Osteoblast (primary cell): ENCODE measurements around the gene CHRNA10. TPM values are rescaled to one million over a fixed set of nuclear protein-coding genes. Genes with fewer than 3 reads are reported as not detected.

Experiments used
- DNase-seq: peaks from one replicate; pipeline ENCODE4 v3.0.0; 2011; ENCODE audit warnings: low spot score, mixed read lengths; ENCODE audit not compliant: insufficient read length; ENCODE audit errors: missing footprints
- H2AFZ ChIP-seq: 2 replicates; pipeline ENCODE4 v1.6.0; 2011; ENCODE audit warnings: mild to moderate bottlenecking, low read length
- H3K27ac ChIP-seq: 2 replicates; pipeline ENCODE4 v1.5.1; 2011; ENCODE audit warnings: mild to moderate bottlenecking, low read depth, low read length, moderate library complexity
- H3K27me3 ChIP-seq: 2 replicates; pipeline ENCODE4 v1.6.0; 2012; ENCODE audit warnings: mild to moderate bottlenecking, control low read depth, inconsistent platforms, low read length, moderate library complexity; ENCODE audit not compliant: insufficient read depth
- H3K36me3 ChIP-seq: 2 replicates; pipeline ENCODE4 v1.5.1; 2011; ENCODE audit warnings: mild to moderate bottlenecking, low read length, control low read depth, moderate library complexity; ENCODE audit not compliant: insufficient read depth
- H3K4me1 ChIP-seq: 2 replicates; pipeline ENCODE4 v1.5.1; 2011; ENCODE audit warnings: mild to moderate bottlenecking, low read length, control low read depth, moderate library complexity; ENCODE audit not compliant: insufficient read depth
- H3K4me2 ChIP-seq: 2 replicates; pipeline ENCODE4 v1.6.0; 2011; ENCODE audit warnings: mild to moderate bottlenecking, low read length; ENCODE audit not compliant: insufficient read depth
- H3K4me3 ChIP-seq: fragments of 200-600 bp; sonication (generic); 3 replicates; pipeline ENCODE4 v1.5.1; 2012; ENCODE audit warnings: mild to moderate bottlenecking, low read length, inconsistent platforms; ENCODE audit not compliant: insufficient read depth
- H3K79me2 ChIP-seq: 2 replicates; pipeline ENCODE4 v1.6.0; 2012; ENCODE audit warnings: mild to moderate bottlenecking, low read length, control low read depth, inconsistent platforms; ENCODE audit not compliant: insufficient read depth
- H3K9me3 ChIP-seq: 2 replicates; pipeline ENCODE4 v1.5.1; 2011; ENCODE audit warnings: low read depth, low read length, control low read depth
- H4K20me1 ChIP-seq: 2 replicates; pipeline ENCODE4 v1.6.0; 2012; ENCODE audit warnings: mild to moderate bottlenecking, low read length, control low read depth; ENCODE audit not compliant: insufficient read depth
- total RNA-seq: library from RNA; depleted of rRNA; stranded (reverse); fragments of >200 nt; gene quantifications from 2 replicates; pipeline ENCODE4 v1.2.3, GENCODE V29; 2012
- TF ChIP-seq, protein P1 (sequence below): IDR thresholded peaks from 2 replicates; pipeline ENCODE4 v1.5.1; 2011; ENCODE audit warnings: mild to moderate bottlenecking, low read depth, low read length, moderate library complexity; ENCODE audit errors: extremely low read depth

Gene CHRNA10
- total RNA-seq, 1 donor, result 0.72 TPM

DNA sequence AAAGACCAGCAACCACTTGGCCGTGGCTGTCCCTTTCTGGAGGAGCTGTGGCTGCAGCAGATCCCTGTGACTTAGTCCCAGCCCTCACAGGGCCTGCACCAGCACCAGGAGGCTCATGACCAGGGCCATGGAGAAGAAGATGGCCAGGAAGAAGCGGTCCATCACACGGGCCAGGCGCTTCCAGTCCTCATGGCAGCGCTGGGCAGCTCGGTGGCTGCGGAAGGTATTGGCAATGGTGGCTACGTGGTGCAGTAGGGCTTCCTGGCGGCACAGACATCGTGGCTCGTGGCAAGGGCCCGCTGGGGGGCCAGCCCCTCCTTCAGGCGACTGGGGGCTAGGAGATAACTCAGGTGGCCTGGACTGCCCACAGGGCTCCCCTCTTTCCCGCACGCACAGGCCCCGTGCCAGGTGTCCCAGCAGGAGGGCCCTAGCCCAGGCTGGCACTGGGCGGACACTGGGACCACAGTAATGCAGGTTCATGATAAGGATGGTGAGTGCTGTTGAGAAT is 5.1 kb downstream of the CHRNA10 start:
- Histone ChIP-seq H3K36me3 (peaks cover 22% of the 10 kb centered on the region), H2AFZ (no peak overlapping the region), H3K9me3 (no peaks in the 10 kb centered on the region), H3K4me2 (no peak overlapping the region), H3K79me2 (no peaks in the 10 kb centered on the region), H3K27ac (no peak overlapping the region), H4K20me1 (no peaks in the 10 kb centered on the region), H3K4me1 (no peaks in the 10 kb centered on the region), H3K27me3 (no peaks in the 10 kb centered on the region), H3K4me3 (no peak overlapping the region)
- DNase-seq, result peak; percentile 63
- TF ChIP-seq, protein P1, sequence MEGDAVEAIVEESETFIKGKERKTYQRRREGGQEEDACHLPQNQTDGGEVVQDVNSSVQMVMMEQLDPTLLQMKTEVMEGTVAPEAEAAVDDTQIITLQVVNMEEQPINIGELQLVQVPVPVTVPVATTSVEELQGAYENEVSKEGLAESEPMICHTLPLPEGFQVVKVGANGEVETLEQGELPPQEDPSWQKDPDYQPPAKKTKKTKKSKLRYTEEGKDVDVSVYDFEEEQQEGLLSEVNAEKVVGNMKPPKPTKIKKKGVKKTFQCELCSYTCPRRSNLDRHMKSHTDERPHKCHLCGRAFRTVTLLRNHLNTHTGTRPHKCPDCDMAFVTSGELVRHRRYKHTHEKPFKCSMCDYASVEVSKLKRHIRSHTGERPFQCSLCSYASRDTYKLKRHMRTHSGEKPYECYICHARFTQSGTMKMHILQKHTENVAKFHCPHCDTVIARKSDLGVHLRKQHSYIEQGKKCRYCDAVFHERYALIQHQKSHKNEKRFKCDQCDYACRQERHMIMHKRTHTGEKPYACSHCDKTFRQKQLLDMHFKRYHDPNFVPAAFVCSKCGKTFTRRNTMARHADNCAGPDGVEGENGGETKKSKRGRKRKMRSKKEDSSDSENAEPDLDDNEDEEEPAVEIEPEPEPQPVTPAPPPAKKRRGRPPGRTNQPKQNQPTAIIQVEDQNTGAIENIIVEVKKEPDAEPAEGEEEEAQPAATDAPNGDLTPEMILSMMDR, result no peak

GRCh38 chr11:3665336-3666022 is 5.7 kb downstream of the CHRNA10 start:
- Histone ChIP-seq H3K4me3 (no peak overlapping the region), H2AFZ (no peak overlapping the region), H3K79me2 (no peaks in the 10 kb centered on the region), H3K9me3 (no peaks in the 10 kb centered on the region), H3K36me3 (peaks cover 22% of the 10 kb centered on the region), H3K27ac (no peak overlapping the region), H3K27me3 (no peaks in the 10 kb centered on the region), H3K4me1 (no peaks in the 10 kb centered on the region), H3K4me2 (no peak overlapping the region), H4K20me1 (no peaks in the 10 kb centered on the region)
- TF ChIP-seq, protein P1, result no peak
- DNase-seq, result peak; percentile 61

- H4K20me1 ChIP-seq, result no peaks in the 10 kb centered on the region
- no peak overlapping the region for H3K4me3 ChIP-seq
- no peaks in the 10 kb centered on the region for H3K4me1 ChIP-seq
- H3K9me3 ChIP-seq, result no peaks in the 10 kb centered on the region
- peaks cover 22% of the 10 kb centered on the region for H3K36me3 ChIP-seq
- H3K27me3 ChIP-seq, result no peaks in the 10 kb centered on the region
- no peak overlapping the region for H3K4me2 ChIP-seq
- peak; percentile 44 for DNase-seq
- TF ChIP-seq, protein P1, result no peak
- no peak overlapping the region for H3K27ac ChIP-seq
- H2AFZ ChIP-seq, result no peak overlapping the region
- H3K79me2 ChIP-seq, result no peaks in the 10 kb centered on the region
Measured at GRCh38 chr11:3664032-3664630, 7.1 kb downstream of the CHRNA10 start.

DNA sequence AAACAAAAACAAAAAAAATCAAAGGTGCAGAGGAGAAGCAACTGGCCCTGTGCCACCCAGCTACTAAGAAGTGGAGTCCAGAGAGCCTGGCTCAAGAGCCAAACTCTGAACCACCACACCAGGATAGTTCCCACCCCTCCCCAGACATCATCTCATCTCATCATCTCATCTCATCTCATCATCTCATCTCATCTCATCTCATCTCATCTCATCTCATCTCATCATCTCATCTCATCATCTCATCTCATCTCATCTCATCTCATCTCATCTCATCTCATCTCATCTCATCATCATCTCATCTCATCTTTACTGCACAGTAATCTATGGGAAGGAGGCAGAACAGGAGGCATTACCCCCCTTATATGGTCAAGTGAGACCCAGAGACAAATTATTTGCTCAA is 8.3 kb downstream of the CHRNA10 start:
- peaks cover 19% of the 10 kb centered on the region for H3K36me3 ChIP-seq
- H4K20me1 ChIP-seq, result no peaks in the 10 kb centered on the region
- no peak for DNase-seq
- H3K4me3 ChIP-seq, result no peak overlapping the region
- TF ChIP-seq, protein P1, result no peak
- no peaks in the 10 kb centered on the region for H3K9me3 ChIP-seq
- no peak overlapping the region for H3K4me2 ChIP-seq
- H2AFZ ChIP-seq, result no peak overlapping the region
- H3K4me1 ChIP-seq, result no peaks in the 10 kb centered on the region
- no peak overlapping the region for H3K27ac ChIP-seq
- no peaks in the 10 kb centered on the region for H3K27me3 ChIP-seq
- H3K79me2 ChIP-seq, result no peaks in the 10 kb centered on the region
